Mesenchymal stem cell (in vitro differentiated cells and primary cell): ENCODE results near the gene WDFY3.

Experiments used
- DNase-seq: peaks from one replicate; pipeline ENCODE4 v3.0.0-alpha.2; 2013
- H2AFZ ChIP-seq: one replicate; pipeline ENCODE4 v1.6.1; 2013; ENCODE audit warnings: low read depth, mild to moderate bottlenecking, control low read depth, inconsistent platforms, low read length, moderate library complexity
- H2AK5ac ChIP-seq: 2 replicates; pipeline ENCODE4 v1.6.1; 2013; ENCODE audit warnings: low read length, moderate library complexity, mild to moderate bottlenecking, inconsistent platforms; ENCODE audit not compliant: severe bottlenecking
- H2BK120ac ChIP-seq: one replicate; pipeline ENCODE4 v1.6.1; 2013; ENCODE audit warnings: low read depth, mild to moderate bottlenecking, inconsistent platforms, low read length, moderate library complexity
- H2BK12ac ChIP-seq, 2 experiments: one replicate each; pipeline ENCODE4 v1.6.1; 2013; ENCODE audit warnings: inconsistent platforms in 2 of 2, low read length in 2 of 2, mild to moderate bottlenecking in 2 of 2, moderate library complexity in 2 of 2, control low read depth in 1 of 2
- H2BK15ac ChIP-seq: one replicate; pipeline ENCODE4 v1.6.1; 2013; ENCODE audit warnings: mild to moderate bottlenecking, low read depth, inconsistent platforms; ENCODE audit not compliant: poor library complexity, severe bottlenecking
- H2BK5ac ChIP-seq: 2 replicates; pipeline ENCODE4 v1.6.1; 2013; ENCODE audit warnings: low read depth, mild to moderate bottlenecking, low read length, control low read depth, inconsistent platforms; ENCODE audit not compliant: poor library complexity, severe bottlenecking
- H3K14ac ChIP-seq, 2 experiments: one replicate each; pipeline ENCODE4 v1.6.1; 2013; ENCODE audit warnings: inconsistent platforms in 2 of 2, low read length in 2 of 2, control low read depth in 1 of 2, mild to moderate bottlenecking in 1 of 2, moderate library complexity in 1 of 2
- H3K18ac ChIP-seq, 2 experiments: one replicate each; pipeline ENCODE4 v1.6.1; 2013; ENCODE audit warnings: inconsistent platforms in 2 of 2, low read length in 2 of 2, control low read depth in 1 of 2, low read depth in 1 of 2, mild to moderate bottlenecking in 1 of 2
- H3K23ac ChIP-seq, 2 experiments: one replicate each; pipeline ENCODE4 v1.6.1; 2013; ENCODE audit warnings: inconsistent platforms in 2 of 2, low read length in 2 of 2, mild to moderate bottlenecking in 2 of 2, moderate library complexity in 2 of 2, control low read depth in 1 of 2
- H3K27ac ChIP-seq: 2 replicates; pipeline ENCODE4 v1.5.1; 2013; ENCODE audit warnings: mild to moderate bottlenecking, moderate library complexity, low read length, control low read depth, inconsistent platforms; ENCODE audit not compliant: poor library complexity, severe bottlenecking
- H3K27me3 ChIP-seq, 2 experiments: 2 replicates each; pipeline versions ENCODE4 v1.6.1 to v1.7.0; 2013; ENCODE audit warnings: low read length in 2 of 2, mild to moderate bottlenecking in 2 of 2, moderate library complexity in 2 of 2, control low read depth in 1 of 2, inconsistent platforms in 1 of 2; ENCODE audit not compliant: control insufficient read depth in 1 of 2, insufficient read depth in 1 of 2
- H3K36me3 ChIP-seq, 2 experiments: 2 replicates each; pipeline versions ENCODE4 v1.6.1 to v1.7.0; 2013; ENCODE audit warnings: low read length in 2 of 2, control low read depth in 1 of 2, inconsistent platforms in 1 of 2, low read depth in 1 of 2, mild to moderate bottlenecking in 1 of 2; ENCODE audit not compliant: insufficient read depth in 2 of 2, control insufficient read depth in 1 of 2
- H3K4ac ChIP-seq, 2 experiments: one replicate each; pipeline ENCODE4 v1.6.1; 2013; ENCODE audit warnings: inconsistent platforms in 2 of 2, low read length in 2 of 2, mild to moderate bottlenecking in 2 of 2, moderate library complexity in 2 of 2, control low read depth in 1 of 2, low read depth in 1 of 2
- H3K4me1 ChIP-seq: 2 replicates; pipeline ENCODE4 v1.6.1; 2013; ENCODE audit warnings: low read depth, low read length, control low read depth; ENCODE audit not compliant: control insufficient read depth, insufficient read depth
- H3K4me2 ChIP-seq: 2 replicates; pipeline ENCODE4 v1.6.1; 2013; ENCODE audit warnings: low read length, mild to moderate bottlenecking, inconsistent platforms; ENCODE audit not compliant: poor library complexity, severe bottlenecking
- H3K4me3 ChIP-seq, 2 experiments: 2 replicates each; pipeline versions ENCODE4 v1.5.1 to v1.7.0; 2013; ENCODE audit warnings: low read length in 2 of 2, mild to moderate bottlenecking in 2 of 2, control low read depth in 1 of 2, low read depth in 1 of 2; ENCODE audit not compliant: insufficient read depth in 1 of 2
- H3K79me1 ChIP-seq: replicated peaks from 2 replicates; pipeline ENCODE4 v1.6.1; 2013; ENCODE audit warnings: mild to moderate bottlenecking, control low read depth, low read length, inconsistent platforms; ENCODE audit not compliant: poor library complexity, severe bottlenecking
- H3K9ac ChIP-seq: 2 replicates; pipeline ENCODE4 v1.7.0; 2013; ENCODE audit warnings: mild to moderate bottlenecking, low read length, moderate library complexity
- H3K9me3 ChIP-seq: 2 replicates; pipeline ENCODE4 v1.7.0; 2013; ENCODE audit warnings: mild to moderate bottlenecking, low read length; ENCODE audit not compliant: control insufficient read depth
- H4K8ac ChIP-seq: one replicate; pipeline ENCODE4 v1.6.1; 2013; ENCODE audit warnings: inconsistent platforms, mild to moderate bottlenecking, low read length, moderate library complexity
- H4K91ac ChIP-seq: one replicate; pipeline ENCODE4 v1.6.1; 2013; ENCODE audit warnings: mild to moderate bottlenecking, low read length, inconsistent platforms
- WGBS: methylation state at CpG from one replicate; pipeline ENCODE4 v1.1.7; 2013; ENCODE audit warnings: mixed read lengths; 5-methylcytosine and 5-hydroxymethylcytosine counted together

Gene WDFY3

GRCh38 chr4:84897516-84897915 is 69.0 kb downstream of the WDFY3 start:
- no peak overlapping the region for H3K14ac ChIP-seq
- no peaks in the 10 kb centered on the region for H3K27me3 ChIP-seq
- H3K4me1 ChIP-seq: peaks cover 6% of the 10 kb centered on the region
- H2AFZ ChIP-seq: no peak overlapping the region
- no peak overlapping the region for H3K4ac ChIP-seq
- no peak overlapping the region for H3K27ac ChIP-seq
- no peak overlapping the region for H3K4me2 ChIP-seq
- H3K9me3 ChIP-seq: no peaks in the 10 kb centered on the region
- H3K9ac ChIP-seq: no peak overlapping the region
- H2BK120ac ChIP-seq: no peak overlapping the region
- H3K23ac ChIP-seq: no peak overlapping the region
- peaks cover 23% of the 10 kb centered on the region for H3K79me1 ChIP-seq
- no peak overlapping the region for H3K4me3 ChIP-seq
- peaks cover 2 to 26% of the 10 kb centered on the region in 2 experiments for H3K36me3 ChIP-seq
- no peak overlapping the region for H2BK5ac ChIP-seq
- H4K8ac ChIP-seq: no peak overlapping the region
- no peak overlapping the region for H2AK5ac ChIP-seq
- no peak overlapping the region for H2BK12ac ChIP-seq
- no peak overlapping the region for H3K18ac ChIP-seq
- WGBS: 95% methylated on average over 5 of the region's 6 CpGs
- H4K91ac ChIP-seq: no peak overlapping the region
- DNase-seq: no peak
- no peak overlapping the region for H2BK15ac ChIP-seq

- Histone ChIP-seq H4K91ac (no peak overlapping the region), H3K4me2 (no peak overlapping the region), H2AFZ (no peak overlapping the region), H2BK12ac (no peak overlapping the region), H3K14ac (no peak overlapping the region), H2BK120ac (no peak overlapping the region), H2AK5ac (no peak overlapping the region), H3K4me3 (no peak overlapping the region), H2BK15ac (no peak overlapping the region), H3K36me3 (peaks cover 0 to 16% of the 10 kb centered on the region in 2 experiments), H3K79me1 (peaks cover 21% of the 10 kb centered on the region), H3K4ac (no peak overlapping the region), H3K23ac (no peak overlapping the region), H4K8ac (no peak overlapping the region), H3K27ac (no peak overlapping the region), H3K27me3 (no peaks in the 10 kb centered on the region), H3K18ac (no peak overlapping the region), H3K9me3 (no peaks in the 10 kb centered on the region), H2BK5ac (no peak overlapping the region), H3K9ac (no peak overlapping the region), H3K4me1 (peaks cover 7% of the 10 kb centered on the region)
- WGBS: 100% methylated on average over 1 of the region's 1 CpG
- DNase-seq: no peak
These were observed 71.2 kb downstream of the WDFY3 start for GRCh38 chr4:84895283-84895682.

- WGBS: 98% methylated on average over 9 of the region's 10 CpGs
- no peaks in the 10 kb centered on the region for H3K27me3 ChIP-seq
- no peak overlapping the region for H2BK5ac ChIP-seq
- no peak overlapping the region for H3K4ac ChIP-seq
- no peak overlapping the region for H4K91ac ChIP-seq
- H3K9ac ChIP-seq: no peak overlapping the region
- no peak overlapping the region for H3K18ac ChIP-seq
- no peak overlapping the region for H2BK120ac ChIP-seq
- peaks cover 4 to 20% of the 10 kb centered on the region in 2 experiments for H3K36me3 ChIP-seq
- H3K4me3 ChIP-seq: no peak overlapping the region
- H3K4me1 ChIP-seq: peaks cover 7% of the 10 kb centered on the region
- no peak for DNase-seq
- H4K8ac ChIP-seq: no peak overlapping the region
- no peak overlapping the region for H2BK12ac ChIP-seq
- H2BK15ac ChIP-seq: no peak overlapping the region
- H2AFZ ChIP-seq: no peak overlapping the region
- H2AK5ac ChIP-seq: no peak overlapping the region
- H3K23ac ChIP-seq: no peak overlapping the region
- H3K9me3 ChIP-seq: no peaks in the 10 kb centered on the region
- no peak overlapping the region for H3K27ac ChIP-seq
- no peak overlapping the region for H3K14ac ChIP-seq
- no peak overlapping the region for H3K4me2 ChIP-seq
- peaks cover 16% of the 10 kb centered on the region for H3K79me1 ChIP-seq
These were observed 71.9 kb downstream of the WDFY3 start for GRCh38 chr4:84894621-84895020.

- Histone ChIP-seq H2BK5ac (no peak overlapping the region), H3K79me1 (peaks cover 14% of the 10 kb centered on the region), H3K23ac (no peak overlapping the region), H3K36me3 (peaks cover 4 to 21% of the 10 kb centered on the region in 2 experiments), H2BK120ac (no peak overlapping the region), H4K8ac (no peak overlapping the region), H3K9ac (no peak overlapping the region), H2BK12ac (no peak overlapping the region), H3K4me1 (peaks cover 7% of the 10 kb centered on the region), H2BK15ac (no peak overlapping the region), H3K18ac (no peak overlapping the region), H3K27me3 (no peaks in the 10 kb centered on the region), H3K27ac (peak overlapping the region; percentile 32), H2AFZ (no peak overlapping the region), H3K4me2 (no peak overlapping the region), H3K14ac (no peak overlapping the region), H3K9me3 (no peaks in the 10 kb centered on the region), H4K91ac (no peak overlapping the region), H3K4me3 (no peak overlapping the region), H3K4ac (no peak overlapping the region), H2AK5ac (no peak overlapping the region)
- WGBS: 100% methylated on average over 1 of the region's 1 CpG
- no peak for DNase-seq
These were observed 73.5 kb downstream of the WDFY3 start for GRCh38 chr4:84892950-84893349.
